Measurements from ENCODE around the gene HLA-E.

Gene HLA-E

GRCh38 chr6:30541515-30542403 lies 52.5 kb downstream of the HLA-E start:
- peak; percentile 89 for DNase-seq (ENCODE audit: low read depth)

DNA sequence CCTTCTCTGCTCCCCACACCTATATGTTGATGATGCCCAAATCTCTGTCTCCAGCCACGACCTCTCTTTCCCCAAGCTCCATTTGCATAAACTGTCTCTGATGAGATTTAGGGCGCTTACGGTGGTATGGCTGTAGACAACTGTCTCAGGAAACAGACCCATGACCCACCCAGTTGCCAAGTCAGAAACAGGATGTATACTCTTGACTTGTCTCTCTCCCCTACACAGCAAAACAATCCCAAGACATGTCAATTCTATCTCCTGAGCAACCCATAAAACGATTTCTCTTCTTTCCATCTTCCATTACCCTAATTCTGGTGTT lies 53.1 kb downstream of the HLA-E start:
- no peak for DNase-seq (ENCODE audit: low read depth)

- DNase-seq (ENCODE audit: low read depth): no peak
Observed at GRCh38 chr6:30542915-30543314, 53.6 kb downstream of the HLA-E start.
